GM11168 (cell line): ENCODE data around the gene ABLIM3.

Experiments
- in situ Hi-C: fragments of 300-500 bp; cut with MboI; formaldehyde crosslinking; loops from one replicate; pipeline ENCODE4 v1.12.0; 2022; ENCODE audit warnings: low sequenced_read_pairs; ENCODE audit not compliant: unreplicated experiment

The ABLIM3 gene

GRCh38 chr5:149240354-149240998 lies 99.2 kb downstream of the ABLIM3 start:
- in situ Hi-C loops = no loop called here

GRCh38 chr5:149242339-149242738 lies 101.0 kb downstream of the ABLIM3 start:
- in situ Hi-C loops = no loop called here

- in situ Hi-C loops = no loop called here
Measured at GRCh38 chr5:149246906-149247305, 105.6 kb downstream of the ABLIM3 start.

- in situ Hi-C loops = no loop called here
Measured at GRCh38 chr5:149247726-149248125, 106.4 kb downstream of the ABLIM3 start.

DNA sequence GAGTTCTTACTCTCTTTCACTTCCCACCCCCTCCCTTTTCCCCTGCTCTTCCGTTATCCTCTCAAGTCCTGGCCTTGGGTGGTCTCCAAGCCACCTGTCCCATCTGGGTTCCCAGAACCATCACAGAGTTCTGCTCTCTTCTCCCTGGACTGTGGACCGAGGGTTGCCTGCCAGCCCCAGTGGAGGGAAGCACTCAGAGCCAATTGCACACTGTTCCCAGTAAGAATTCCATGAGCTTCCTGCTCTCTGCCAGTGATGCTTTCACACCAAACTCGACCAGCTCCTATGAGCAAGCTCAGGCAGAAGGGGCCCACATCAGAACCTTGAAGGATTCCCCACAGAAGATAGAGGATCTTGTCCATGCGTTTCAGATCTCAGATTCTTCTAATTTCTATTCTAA lies 110.3 kb downstream of the ABLIM3 start:
- in situ Hi-C loops = no loop called here

DNA sequence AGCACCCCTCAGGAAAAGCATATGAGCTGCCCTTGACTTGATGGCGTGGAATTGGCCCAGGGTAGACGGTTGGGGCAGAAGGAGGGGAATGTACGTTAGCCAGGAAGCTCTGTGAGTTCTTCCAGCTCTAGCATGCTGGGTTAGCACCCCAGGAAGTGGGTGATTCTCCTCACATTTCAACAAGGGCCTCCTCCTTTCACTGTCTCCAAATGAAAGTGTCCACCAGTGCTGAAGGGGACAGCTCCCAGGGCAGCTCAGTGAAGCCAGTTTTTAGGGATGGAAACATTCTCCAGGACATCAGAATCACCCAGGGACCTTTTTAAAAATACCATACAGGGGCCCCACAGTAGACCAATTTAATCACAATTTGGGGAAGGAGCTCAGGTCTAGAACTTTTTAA lies 113.2 kb downstream of the ABLIM3 start:
- in situ Hi-C loops = no loop called here

- in situ Hi-C loops = no loop called here
Measured at GRCh38 chr5:149256451-149256850, 115.2 kb downstream of the ABLIM3 start.

DNA sequence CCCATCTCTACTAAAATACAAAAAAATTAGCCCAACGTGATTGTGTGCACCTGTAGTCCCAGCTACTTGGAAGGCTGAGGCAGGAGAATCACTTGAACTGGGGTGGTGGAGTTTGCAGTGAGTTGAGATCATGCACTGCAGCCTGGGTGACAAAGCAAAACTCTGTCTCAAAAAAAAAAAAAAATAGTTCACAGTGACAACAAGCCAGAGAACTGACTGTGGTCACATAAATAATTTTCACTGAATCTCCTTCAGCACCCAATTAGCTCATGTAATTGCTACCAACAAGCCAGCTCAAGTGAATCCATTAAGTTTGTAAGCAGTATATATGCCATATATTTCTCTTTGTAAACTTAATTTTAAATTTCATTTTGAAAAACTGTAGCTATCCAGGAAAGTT lies 115.8 kb downstream of the ABLIM3 start:
- in situ Hi-C loops = no loop called here

GRCh38 chr5:149257889-149258705 lies 116.8 kb downstream of the ABLIM3 start:
- in situ Hi-C loops = no loop called here

- in situ Hi-C loops = no loop called here
Measured at GRCh38 chr5:149260761-149261160, 119.5 kb downstream of the ABLIM3 start.

DNA sequence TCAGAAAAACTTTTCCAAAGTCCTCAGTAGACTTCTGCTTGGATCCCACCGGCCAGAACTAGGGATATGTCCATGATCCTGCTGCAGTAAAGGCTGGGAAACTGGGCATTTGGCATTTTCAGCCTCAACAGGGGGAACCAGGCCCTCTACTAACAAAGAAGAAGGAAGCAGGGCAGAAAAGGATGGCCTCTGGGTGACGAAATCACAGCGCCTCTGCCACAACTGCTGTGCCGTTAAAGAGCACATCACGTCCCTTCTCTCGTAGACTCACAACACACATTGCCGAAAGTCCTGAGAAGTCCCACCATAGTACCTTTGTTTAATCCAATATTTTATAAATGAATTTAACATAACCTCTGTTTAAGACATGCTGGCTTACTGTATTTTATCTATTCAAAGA lies 120.0 kb downstream of the ABLIM3 start:
- in situ Hi-C loops = no loop called here

DNA sequence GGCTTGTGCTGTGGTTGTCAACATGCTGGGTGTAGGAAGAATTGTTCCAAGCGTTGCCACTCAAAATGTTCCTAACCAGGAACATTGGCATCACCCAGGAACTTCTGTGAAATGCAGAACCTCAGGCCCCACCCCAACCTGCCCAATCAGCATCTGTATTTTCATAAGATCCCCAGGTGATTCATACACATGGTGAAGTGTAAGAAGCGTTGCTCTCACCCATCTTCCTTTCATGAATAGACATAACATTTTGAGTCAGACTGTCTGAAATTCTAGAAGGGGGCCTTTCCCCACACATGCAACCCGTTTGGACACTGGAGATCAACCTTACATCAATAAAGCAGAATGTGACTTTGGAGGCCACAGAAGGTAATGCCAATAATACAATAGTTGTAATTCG lies 121.0 kb downstream of the ABLIM3 start:
- in situ Hi-C loops = no loop called here

GRCh38 chr5:149264439-149265067 lies 123.3 kb downstream of the ABLIM3 start:
- in situ Hi-C loops = no loop called here

DNA sequence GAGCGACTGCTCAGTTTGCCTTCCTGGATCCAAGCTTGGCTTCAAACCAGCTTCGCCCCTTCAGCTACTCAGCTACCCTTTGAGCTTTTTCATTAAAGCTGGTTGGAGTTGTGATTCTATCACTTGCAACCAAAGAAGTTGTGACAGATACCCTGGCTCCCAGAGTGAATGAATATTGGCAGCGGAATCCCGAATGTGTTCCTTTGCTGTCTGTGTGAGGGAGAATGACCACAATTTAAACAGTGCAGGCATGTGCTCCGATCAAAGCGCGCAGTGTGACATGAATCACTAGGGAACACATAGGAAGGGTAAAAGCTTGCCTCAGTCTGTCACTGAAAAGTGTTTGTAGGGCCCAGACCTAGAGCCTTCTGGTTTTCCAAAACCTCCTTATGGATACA lies 123.8 kb downstream of the ABLIM3 start:
- in situ Hi-C loops = no loop called here

GRCh38 chr5:149265597-149265996 lies 124.3 kb downstream of the ABLIM3 start:
- in situ Hi-C loops = no loop called here

DNA sequence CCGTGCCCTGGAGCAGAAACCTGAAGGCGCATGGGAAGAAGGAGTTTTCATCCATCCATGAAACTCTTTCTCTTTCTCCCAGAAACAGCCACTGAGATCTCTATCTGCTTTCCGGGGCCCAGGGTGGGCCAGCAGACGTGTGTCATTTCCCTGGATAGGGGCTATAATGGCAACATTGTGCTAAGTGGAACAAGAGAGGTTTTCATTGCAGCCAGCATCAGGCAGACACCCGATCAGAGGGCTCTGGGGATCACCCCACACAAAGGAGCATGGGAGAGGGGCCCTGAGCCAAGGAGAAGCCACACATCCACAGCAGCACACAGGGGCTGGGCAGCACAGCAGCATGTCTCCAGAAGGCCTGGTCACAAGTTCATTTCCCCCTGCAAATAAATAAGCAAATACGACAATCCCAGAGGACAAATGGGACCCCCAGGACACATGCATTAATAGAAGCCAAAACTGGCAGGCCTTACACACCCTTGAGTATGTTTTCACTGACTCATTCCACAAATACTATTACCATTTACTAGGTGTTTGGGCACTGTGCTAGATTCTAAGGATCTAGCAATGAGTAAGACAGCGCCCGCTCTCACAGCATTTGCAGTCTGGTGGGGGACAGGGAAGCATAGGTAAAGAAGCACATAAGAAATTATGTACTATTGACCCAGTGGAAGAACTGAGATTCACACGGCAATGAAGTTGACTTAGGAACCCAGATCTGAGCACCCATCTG lies 126.1 kb downstream of the ABLIM3 start:
- in situ Hi-C loops = no loop called here

DNA sequence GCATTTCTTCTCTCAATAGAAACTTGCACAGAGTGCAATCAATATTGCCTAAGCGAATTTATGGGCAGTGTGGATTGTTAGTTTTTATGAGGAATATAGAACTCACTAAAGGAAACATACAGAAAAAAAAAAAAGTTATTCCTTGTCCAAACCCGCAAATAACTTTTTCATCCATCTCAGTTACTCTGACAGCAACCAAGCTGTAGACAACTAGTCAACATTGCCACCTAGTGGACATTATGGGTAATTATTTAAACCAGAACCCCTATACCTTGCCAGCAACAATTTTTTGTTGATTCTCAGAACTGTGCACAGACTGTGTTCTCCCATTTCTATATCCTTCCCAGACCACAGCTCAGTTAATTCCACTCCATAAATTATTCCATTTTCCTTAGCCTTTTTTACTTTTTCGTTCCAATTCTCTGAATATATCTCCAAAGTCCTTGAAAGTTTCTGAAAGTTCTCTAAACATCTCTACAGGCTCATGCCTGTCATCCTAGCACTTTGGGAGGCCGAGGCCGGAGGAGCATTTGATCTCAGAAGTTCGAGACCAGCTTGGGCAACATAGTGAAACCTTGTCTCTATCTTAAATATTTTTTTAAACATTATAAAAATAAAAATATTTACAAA lies 127.8 kb downstream of the ABLIM3 start:
- in situ Hi-C loops = no loop called here

GRCh38 chr5:149271195-149271715 lies 130.0 kb downstream of the ABLIM3 start:
- in situ Hi-C loops = no loop called here

GRCh38 chr5:149271716-149272563 lies 130.6 kb downstream of the ABLIM3 start, which contains the start of gene AFAP1L1:
Gene AFAP1L1, plus strand, starts transcription at chr5:149271859. Its CDS starts 110 bp downstream, at chr5:149271969.
- in situ Hi-C loops = no loop called here
